K562 (cell line): Measurements from ENCODE around the gene LCE1F. TPM values are rescaled to one million over a fixed set of nuclear protein-coding genes. Genes with fewer than 3 reads are reported as not detected.

ENCODE experiments used
- CTBP1 ChIP-seq: fragments of 450-650 bp; IDR thresholded peaks from 2 replicates; pipeline ENCODE4 v1.6.1; 2016; ENCODE audit warnings: borderline replicate concordance
- SFPQ ChIP-seq: fragments of 200-400 bp; formaldehyde crosslinking; IDR thresholded peaks from 2 replicates; pipeline ENCODE4 v1.6.1; 2017; ENCODE audit warnings: mild to moderate bottlenecking, low read depth, low read length, moderate library complexity
- polyA plus RNA-seq, 8 experiments: library from polyadenylated mRNA; depleted of rRNA in 4 of 8; stranded (reverse) in 5 of 8; unstranded in 3 of 8; fragments of >200 nt; fragmentation: Nextera tagmentation in 2 of 8; fragmentation: Illumina TruSeq in 1 of 8; extraction: Ambion mirVana in 2 of 8; extraction: Trizol in 1 of 8; gene quantifications; 2 replicates each; pipeline versions ENCODE4 v1.2.1 to v1.2.3, GENCODE V29; 2011 to 2014; ENCODE audit warnings: inconsistent platforms in 1 of 8, missing spikeins in 1 of 8
- total RNA-seq, 7 experiments: library from RNA; depleted of rRNA in 6 of 7; stranded (reverse); fragments of >200 nt in 6 of 7; fragmentation: Illumina TruSeq in 2 of 7; extraction: Trizol in 2 of 7; gene quantifications; 2 replicates each; pipeline versions ENCODE4 v1.2.1 to v1.2.3, GENCODE V29; 2011 to 2021; ENCODE audit warnings: low replicate concordance in 1 of 7
- TF ChIP-seq, protein P1 (sequence below), 3 experiments: fragments of 200-800 bp in 1 of 3; fragments of 250-450 bp in 1 of 3; fragments of 450-650 bp in 1 of 3; sonication (Bioruptor Pico) in 1 of 3; sonication (Bioruptor generic) in 1 of 3; formaldehyde crosslinking in 1 of 3; IDR thresholded peaks; 2 replicates each; pipeline versions ENCODE4 v1.6.1 to v1.8.0; 2016 to 2022; ENCODE audit warnings: mild to moderate bottlenecking in 2 of 3, missing genetic modification characterization in 2 of 3, missing compliant biosample characterization in 1 of 3, moderate library complexity in 1 of 3
- TF ChIP-seq, protein P2 (sequence below): fragments of 450-650 bp; IDR thresholded peaks from 2 replicates; pipeline ENCODE4 v1.7.0; 2016; ENCODE audit warnings: borderline replicate concordance

Gene LCE1F
- total and polyA plus RNA-seq, 9 of the 15 experiments (the other 6 are each of a cell fraction or from before 2014, with no cell fraction given) = not detected

GRCh38 chr1:152823294-152823693 lies 48.4 kb downstream of the LCE1F start (continued):
- TF ChIP-seq, protein P1, sequence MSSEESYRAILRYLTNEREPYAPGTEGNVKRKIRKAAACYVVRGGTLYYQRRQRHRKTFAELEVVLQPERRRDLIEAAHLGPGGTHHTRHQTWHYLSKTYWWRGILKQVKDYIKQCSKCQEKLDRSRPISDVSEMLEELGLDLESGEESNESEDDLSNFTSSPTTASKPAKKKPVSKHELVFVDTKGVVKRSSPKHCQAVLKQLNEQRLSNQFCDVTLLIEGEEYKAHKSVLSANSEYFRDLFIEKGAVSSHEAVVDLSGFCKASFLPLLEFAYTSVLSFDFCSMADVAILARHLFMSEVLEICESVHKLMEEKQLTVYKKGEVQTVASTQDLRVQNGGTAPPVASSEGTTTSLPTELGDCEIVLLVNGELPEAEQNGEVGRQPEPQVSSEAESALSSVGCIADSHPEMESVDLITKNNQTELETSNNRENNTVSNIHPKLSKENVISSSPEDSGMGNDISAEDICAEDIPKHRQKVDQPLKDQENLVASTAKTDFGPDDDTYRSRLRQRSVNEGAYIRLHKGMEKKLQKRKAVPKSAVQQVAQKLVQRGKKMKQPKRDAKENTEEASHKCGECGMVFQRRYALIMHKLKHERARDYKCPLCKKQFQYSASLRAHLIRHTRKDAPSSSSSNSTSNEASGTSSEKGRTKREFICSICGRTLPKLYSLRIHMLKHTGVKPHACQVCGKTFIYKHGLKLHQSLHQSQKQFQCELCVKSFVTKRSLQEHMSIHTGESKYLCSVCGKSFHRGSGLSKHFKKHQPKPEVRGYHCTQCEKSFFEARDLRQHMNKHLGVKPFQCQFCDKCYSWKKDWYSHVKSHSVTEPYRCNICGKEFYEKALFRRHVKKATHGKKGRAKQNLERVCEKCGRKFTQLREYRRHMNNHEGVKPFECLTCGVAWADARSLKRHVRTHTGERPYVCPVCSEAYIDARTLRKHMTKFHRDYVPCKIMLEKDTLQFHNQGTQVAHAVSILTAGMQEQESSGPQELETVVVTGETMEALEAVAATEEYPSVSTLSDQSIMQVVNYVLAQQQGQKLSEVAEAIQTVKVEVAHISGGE (CRISPR knock-in tag; IDR thresholded peaks at IDR 0.05) = no peak
- TF ChIP-seq, protein P2, sequence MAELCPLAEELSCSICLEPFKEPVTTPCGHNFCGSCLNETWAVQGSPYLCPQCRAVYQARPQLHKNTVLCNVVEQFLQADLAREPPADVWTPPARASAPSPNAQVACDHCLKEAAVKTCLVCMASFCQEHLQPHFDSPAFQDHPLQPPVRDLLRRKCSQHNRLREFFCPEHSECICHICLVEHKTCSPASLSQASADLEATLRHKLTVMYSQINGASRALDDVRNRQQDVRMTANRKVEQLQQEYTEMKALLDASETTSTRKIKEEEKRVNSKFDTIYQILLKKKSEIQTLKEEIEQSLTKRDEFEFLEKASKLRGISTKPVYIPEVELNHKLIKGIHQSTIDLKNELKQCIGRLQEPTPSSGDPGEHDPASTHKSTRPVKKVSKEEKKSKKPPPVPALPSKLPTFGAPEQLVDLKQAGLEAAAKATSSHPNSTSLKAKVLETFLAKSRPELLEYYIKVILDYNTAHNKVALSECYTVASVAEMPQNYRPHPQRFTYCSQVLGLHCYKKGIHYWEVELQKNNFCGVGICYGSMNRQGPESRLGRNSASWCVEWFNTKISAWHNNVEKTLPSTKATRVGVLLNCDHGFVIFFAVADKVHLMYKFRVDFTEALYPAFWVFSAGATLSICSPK = no peak
- TF ChIP-seq CTBP1 (no peak), SFPQ (no peak)
- TF ChIP-seq, all 486 proteins: peak for 0
